GM23248 (cell line): Measurements from ENCODE around the gene TSTD2. TPM values are rescaled to one million over a fixed set of nuclear protein-coding genes. Genes with fewer than 3 reads are reported as not detected.

Source experiments
- DNase-seq: peaks from one replicate; pipeline ENCODE4 v3.0.0-alpha.2; 2015
- H2AFZ ChIP-seq: fragments of 200-600 bp; sonication (generic); 2 replicates; pipeline ENCODE4 v1.6.1; 2016; ENCODE audit warnings: antibody characterized with exemption
- H3F3A ChIP-seq: fragments of 200-600 bp; sonication (generic); 2 replicates; pipeline ENCODE4 v1.6.1; 2016; ENCODE audit warnings: mild to moderate bottlenecking, antibody characterized with exemption, mixed run types; ENCODE audit not compliant: insufficient read depth
- H3K27ac ChIP-seq: fragments of 200-600 bp; sonication (generic); 2 replicates; pipeline ENCODE4 v1.5.1; 2016; ENCODE audit warnings: mild to moderate bottlenecking
- H3K27me3 ChIP-seq: fragments of 200-600 bp; sonication (generic); replicated peaks from 2 replicates; pipeline ENCODE4 v1.6.1; 2016; ENCODE audit warnings: mild to moderate bottlenecking; ENCODE audit not compliant: insufficient read depth
- H3K36me3 ChIP-seq: fragments of 200-600 bp; sonication (generic); 2 replicates; pipeline ENCODE4 v1.6.1; 2016; ENCODE audit warnings: low read depth, mild to moderate bottlenecking
- H3K4me1 ChIP-seq: fragments of 200-600 bp; sonication (generic); 2 replicates; pipeline ENCODE4 v1.6.1; 2016; ENCODE audit warnings: mild to moderate bottlenecking; ENCODE audit not compliant: insufficient read depth
- H3K4me2 ChIP-seq: fragments of 200-600 bp; sonication (generic); one replicate; pipeline ENCODE4 v1.6.1; 2016; ENCODE audit warnings: mild to moderate bottlenecking; ENCODE audit not compliant: unreplicated experiment
- H3K4me3 ChIP-seq: fragments of 200-600 bp; sonication (generic); 2 replicates; pipeline ENCODE4 v1.5.1; 2016; ENCODE audit warnings: mild to moderate bottlenecking
- H3K79me2 ChIP-seq: fragments of 200-600 bp; sonication (generic); 2 replicates; pipeline ENCODE4 v1.6.1; 2016; ENCODE audit warnings: mild to moderate bottlenecking; ENCODE audit not compliant: insufficient read depth
- H3K9ac ChIP-seq: fragments of 200-600 bp; sonication (generic); 2 replicates; pipeline ENCODE4 v1.6.1; 2016; ENCODE audit warnings: mild to moderate bottlenecking
- H3K9me2 ChIP-seq: fragments of 200-600 bp; sonication (generic); 2 replicates; pipeline ENCODE4 v1.6.1; 2016; ENCODE audit warnings: mixed run types, mild to moderate bottlenecking, moderate library complexity; ENCODE audit not compliant: insufficient read depth
- H3K9me3 ChIP-seq: fragments of 200-600 bp; sonication (generic); one replicate; pipeline ENCODE4 v1.6.1; 2017; ENCODE audit warnings: low read depth
- H4K20me1 ChIP-seq: fragments of 200-600 bp; sonication (generic); 2 replicates; pipeline ENCODE4 v1.6.0; 2016; ENCODE audit not compliant: insufficient read depth
- EZH2 ChIP-seq: fragments of 200-600 bp; sonication (generic); IDR thresholded peaks from 2 replicates; pipeline ENCODE4 v1.6.1; 2018; ENCODE audit warnings: antibody characterized with exemption, mild to moderate bottlenecking; ENCODE audit not compliant: insufficient read depth, poor library complexity, severe bottlenecking
- EZH2phosphoT487 ChIP-seq: fragments of 200-600 bp; sonication (generic); IDR thresholded peaks from 2 replicates; pipeline ENCODE4 v1.6.1; 2018; ENCODE audit warnings: antibody characterized with exemption, moderate library complexity, mild to moderate bottlenecking, low read depth; ENCODE audit not compliant: insufficient read depth
- WGBS, 2 experiments: methylation state at CpG; one replicate each; pipeline ENCODE4 v1.1.6; 2015 to 2017; ENCODE audit warnings: low lambda C conversion rate in 2 of 2, low coverage in 1 of 2; ENCODE audit errors: missing lambda C conversion rate in 2 of 2; 5-methylcytosine and 5-hydroxymethylcytosine counted together
- in situ Hi-C: fragments of 300-500 bp; cut with MboI; formaldehyde crosslinking; loops from 2 replicates; pipeline ENCODE4 v1.15.0; 2020
- polyA plus RNA-seq: library from polyadenylated mRNA; unstranded; fragments of >200 nt; fragmentation: Nextera tagmentation; extraction: Ambion mirVana; gene quantifications from 2 replicates; pipeline ENCODE4 v1.2.1, GENCODE V29; 2016
- total RNA-seq: library from RNA; depleted of rRNA; stranded (reverse); fragments of >200 nt; shearing (Covaris generic); gene quantifications from 2 replicates; pipeline ENCODE4 v1.2.3, GENCODE V29; 2014

TSTD2 gene
- total and polyA plus RNA-seq, 2 experiments from 2014 or later = 7.6 to 13.9 TPM

GRCh38 chr9:97651646-97652045 lies 18.5 kb upstream of the TSTD2 start:
- Histone ChIP-seq H3K4me1 (peaks cover 8% of the 10 kb centered on the region), H3F3A (no peaks in the 10 kb centered on the region; the same call in 1 of the 2 replicates), H3K27me3 (no peaks in the 10 kb centered on the region), H3K4me3 (no peak overlapping the region), H3K36me3 (peaks cover 78% of the 10 kb centered on the region), H2AFZ (no peak overlapping the region), H4K20me1 (no peaks in the 10 kb centered on the region), H3K27ac (no peak overlapping the region), H3K9me2 (no peaks in the 10 kb centered on the region), H3K79me2 (peaks cover 32% of the 10 kb centered on the region), H3K4me2 (no peak overlapping the region), H3K9ac (no peak overlapping the region), H3K9me3 (no peaks in the 10 kb centered on the region)
- in situ Hi-C loops = no loop called here
- DNase-seq = peak; percentile 26
- 95% methylated on average over 3 of the region's 3 CpGs for WGBS, 2 experiments
- TF ChIP-seq EZH2 (no peak), EZH2phosphoT487 (no peak)

GRCh38 chr9:97647996-97648395 lies 14.8 kb upstream of the TSTD2 start:
- H3F3A ChIP-seq = no peaks in the 10 kb centered on the region; the same call in 1 of the 2 replicates
- TF ChIP-seq EZH2 (no peak), EZH2phosphoT487 (no peak)
- peaks cover 64% of the 10 kb centered on the region for H3K36me3 ChIP-seq
- H4K20me1 ChIP-seq = no peaks in the 10 kb centered on the region
- H2AFZ ChIP-seq = no peak overlapping the region
- H3K27ac ChIP-seq = no peak overlapping the region
- in situ Hi-C loops = no loop called here
- no peak overlapping the region for H3K9ac ChIP-seq
- peaks cover 8% of the 10 kb centered on the region for H3K4me1 ChIP-seq
- H3K9me3 ChIP-seq = no peaks in the 10 kb centered on the region
- peaks cover 58% of the 10 kb centered on the region for H3K79me2 ChIP-seq
- H3K4me2 ChIP-seq = no peak overlapping the region
- no peak for DNase-seq
- no peak overlapping the region for H3K4me3 ChIP-seq
- H3K27me3 ChIP-seq = no peaks in the 10 kb centered on the region
- no peaks in the 10 kb centered on the region for H3K9me2 ChIP-seq
- WGBS, 2 experiments = 96 to 99% methylated on average over 5 of the region's 5 CpGs

GRCh38 chr9:97645720-97646119 lies 12.6 kb upstream of the TSTD2 start:
- in situ Hi-C loops = no loop called here

GRCh38 chr9:97640325-97640724 lies 7.2 kb upstream of the TSTD2 start:
- H3K36me3 ChIP-seq = peaks cover 31% of the 10 kb centered on the region
- 96 to 97% methylated on average over 2 of the region's 2 CpGs for WGBS, 2 experiments
- peaks cover 100% of the 10 kb centered on the region for H3K79me2 ChIP-seq
- DNase-seq = peak; percentile 14
- TF ChIP-seq EZH2phosphoT487 (no peak), EZH2 (no peak)
- 0 out of 2 replicates have a peak, but pooled peaks cover 3% of the 10 kb centered on the region for H4K20me1 ChIP-seq
- no peak overlapping the region for H3K9ac ChIP-seq
- peaks cover 24% of the 10 kb centered on the region for H3K4me1 ChIP-seq
- no peak overlapping the region for H3K27ac ChIP-seq
- H3F3A ChIP-seq = no peaks in the 10 kb centered on the region
- in situ Hi-C loops = no loop called here
- no peaks in the 10 kb centered on the region for H3K9me2 ChIP-seq
- H3K4me3 ChIP-seq = no peak overlapping the region
- H2AFZ ChIP-seq = no peak overlapping the region
- no peak overlapping the region for H3K4me2 ChIP-seq
- no peaks in the 10 kb centered on the region for H3K27me3 ChIP-seq
- H3K9me3 ChIP-seq = no peaks in the 10 kb centered on the region

More at GRCh38 chr9:97645720-97646119, 12.6 kb upstream of the TSTD2 start:
- Histone ChIP-seq H3F3A (no peaks in the 10 kb centered on the region; the same call in 1 of the 2 replicates), H3K27me3 (no peaks in the 10 kb centered on the region), H3K27ac (no peak overlapping the region), H4K20me1 (no peaks in the 10 kb centered on the region), H2AFZ (no peak overlapping the region), H3K9me3 (no peaks in the 10 kb centered on the region), H3K4me3 (no peak overlapping the region), H3K36me3 (peaks cover 71% of the 10 kb centered on the region), H3K4me2 (no peak overlapping the region), H3K9ac (no peak overlapping the region), H3K79me2 (peaks cover 62% of the 10 kb centered on the region), H3K4me1 (no peaks in the 10 kb centered on the region), H3K9me2 (no peaks in the 10 kb centered on the region)
- no peak for TF ChIP-seq EZH2
- TF ChIP-seq EZH2phosphoT487 = no peak
- DNase-seq = no peak

- Histone ChIP-seq H4K20me1 (peaks cover 3% of the 10 kb centered on the region; the same call in 1 of the 2 replicates), H3K27ac (no peak overlapping the region), H3K27me3 (no peaks in the 10 kb centered on the region), H3F3A (peaks cover 13% of the 10 kb centered on the region), H2AFZ (no peak overlapping the region), H3K9ac (no peak overlapping the region), H3K9me2 (no peaks in the 10 kb centered on the region), H3K36me3 (peaks cover 19% of the 10 kb centered on the region), H3K9me3 (no peaks in the 10 kb centered on the region), H3K4me2 (no peak overlapping the region), H3K79me2 (peaks cover 98% of the 10 kb centered on the region), H3K4me1 (peaks cover 30% of the 10 kb centered on the region), H3K4me3 (no peak overlapping the region)
- TF ChIP-seq EZH2 (no peak), EZH2phosphoT487 (no peak)
- 68 to 71% methylated on average over 3 of the region's 3 CpGs for WGBS, 2 experiments
- in situ Hi-C loops = no loop called here
- peak; percentile 28 for DNase-seq
Measured at GRCh38 chr9:97638666-97639065, 5.5 kb upstream of the TSTD2 start.
